NCI-H510A treated with DMSO at 0.1 percent for 48 hours (cell line): ENCODE data around the gene CEP131.

Source experiments
- DNase-seq: peaks from one replicate; lab custom pipeline; 2025; lab: John Stamatoyannopoulos, UW

The CEP131 gene

DNA sequence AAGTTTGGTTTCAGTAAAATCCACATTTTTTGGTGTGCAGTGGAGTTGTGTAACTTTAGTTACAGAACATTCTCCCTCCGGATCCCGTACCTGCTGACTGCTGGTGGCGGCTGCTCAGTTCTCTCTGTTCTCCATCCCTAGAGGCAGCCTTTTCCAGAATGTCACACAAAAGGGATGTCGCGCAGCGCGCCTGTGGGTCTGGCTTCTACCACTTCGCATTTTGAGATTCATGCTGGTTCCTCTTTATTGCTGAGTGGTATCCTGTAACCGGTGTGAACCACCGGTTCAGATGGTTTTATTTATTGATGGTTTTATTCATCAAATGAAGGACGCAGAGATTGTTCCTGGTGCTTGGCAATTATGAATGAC lies 981 bp upstream of the CEP131 start:
- DNase-seq: no peak

DNA sequence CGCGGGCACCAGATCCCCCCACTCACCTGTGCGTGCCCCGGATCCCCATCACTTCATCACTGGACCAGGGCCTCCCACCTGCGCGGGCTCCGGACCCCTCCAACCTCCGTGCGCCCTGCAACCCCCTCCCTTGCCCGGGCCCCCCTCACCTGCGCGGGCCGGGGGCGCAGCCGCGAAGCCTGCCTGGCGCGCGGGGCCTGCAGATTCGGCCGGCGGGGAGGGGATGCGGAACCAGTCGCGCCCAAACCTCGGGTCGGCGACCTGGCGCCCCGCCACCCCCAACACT lies 202 bp downstream of the CEP131 start:
- no peak for DNase-seq

GRCh38 chr17:81221842-81222619 lies 734 bp downstream of the CEP131 start:
- no peak for DNase-seq

DNA sequence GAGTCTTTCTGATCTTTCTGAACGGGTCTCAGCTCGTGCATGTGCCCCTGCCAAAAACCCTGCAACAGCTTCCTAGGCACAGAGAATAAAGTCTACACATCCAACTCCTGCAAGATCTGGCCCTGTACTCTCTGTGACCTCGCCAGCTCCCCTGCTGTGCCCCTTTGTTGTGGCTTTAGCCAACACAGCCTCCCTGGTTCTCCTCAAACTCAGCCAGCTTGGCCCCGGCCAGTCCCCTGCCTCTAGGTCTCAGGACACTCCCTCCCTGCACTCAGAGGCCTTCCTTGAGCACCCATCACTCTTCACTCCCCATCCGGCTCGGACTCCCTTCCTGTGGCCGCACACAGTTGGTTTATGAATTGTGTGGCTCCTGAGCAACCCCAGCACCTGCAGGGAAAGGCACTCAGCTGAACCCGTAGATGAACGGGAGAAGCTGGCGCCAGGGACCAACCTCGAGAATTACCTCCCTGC lies 1.4 kb downstream of the CEP131 start:
- peak; percentile 16 for DNase-seq

- no peak for DNase-seq
Observed at GRCh38 chr17:81219476-81220180, 3.1 kb downstream of the CEP131 start.

DNA sequence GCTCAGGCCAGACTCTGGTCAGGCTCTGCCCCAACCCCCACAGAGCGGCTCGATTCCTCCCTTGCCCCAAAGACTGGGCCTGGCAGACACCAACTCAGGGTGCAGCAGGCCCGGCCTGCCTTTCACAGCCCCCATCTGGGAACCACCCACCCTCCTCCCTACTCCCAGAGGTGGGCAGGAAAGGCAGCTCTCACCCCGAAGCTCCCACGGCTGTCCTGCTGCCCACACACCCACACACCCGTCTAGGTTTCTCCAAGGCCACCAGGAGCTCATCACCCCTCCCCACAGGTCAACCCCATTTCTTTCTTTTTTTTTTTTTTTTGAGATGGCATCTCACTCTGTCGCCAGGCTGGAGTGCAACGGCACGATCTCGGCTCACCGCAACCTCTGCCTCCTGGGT lies 3.8 kb downstream of the CEP131 start:
- no peak for DNase-seq

DNA sequence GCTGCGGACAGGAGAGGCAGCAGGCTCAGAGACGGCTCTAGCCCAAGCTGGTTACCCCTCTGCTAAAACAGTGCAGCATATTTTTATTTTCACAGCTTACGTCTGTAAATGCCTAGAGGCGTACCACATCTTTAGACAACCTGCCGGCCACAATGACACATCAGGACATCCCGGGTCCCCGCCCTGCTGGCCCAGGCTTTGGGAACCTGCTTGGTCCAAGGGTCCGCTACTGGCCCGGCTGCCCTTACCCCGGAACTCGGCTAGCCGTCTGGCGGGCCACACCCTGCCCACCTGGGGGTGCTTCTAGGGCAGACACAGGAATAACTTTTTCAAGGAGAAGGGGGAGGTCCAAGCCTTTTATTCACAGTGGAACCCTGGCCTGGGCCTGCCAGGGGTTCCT lies 4.3 kb downstream of the CEP131 start:
- no peak for DNase-seq

DNA sequence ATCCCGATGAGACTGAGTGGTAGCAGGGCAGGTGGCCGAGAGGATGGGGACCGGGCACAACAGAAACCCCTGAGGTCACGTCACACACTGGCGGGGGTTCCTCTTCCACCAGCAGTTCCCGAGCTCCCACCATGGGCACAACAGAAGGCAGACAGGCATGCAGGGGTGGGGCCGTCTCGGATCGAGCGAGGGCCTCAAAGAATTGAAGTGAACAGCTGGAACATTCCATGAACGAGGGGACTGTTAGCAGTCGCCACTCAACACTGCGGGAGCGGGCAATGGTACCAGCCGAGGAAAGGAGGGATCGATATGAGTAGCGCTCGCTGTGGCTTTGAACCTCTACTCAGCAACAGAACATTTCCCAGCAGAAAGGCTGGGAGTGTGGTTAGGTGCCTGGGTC lies 5.3 kb downstream of the CEP131 start:
- DNase-seq: no peak

DNA sequence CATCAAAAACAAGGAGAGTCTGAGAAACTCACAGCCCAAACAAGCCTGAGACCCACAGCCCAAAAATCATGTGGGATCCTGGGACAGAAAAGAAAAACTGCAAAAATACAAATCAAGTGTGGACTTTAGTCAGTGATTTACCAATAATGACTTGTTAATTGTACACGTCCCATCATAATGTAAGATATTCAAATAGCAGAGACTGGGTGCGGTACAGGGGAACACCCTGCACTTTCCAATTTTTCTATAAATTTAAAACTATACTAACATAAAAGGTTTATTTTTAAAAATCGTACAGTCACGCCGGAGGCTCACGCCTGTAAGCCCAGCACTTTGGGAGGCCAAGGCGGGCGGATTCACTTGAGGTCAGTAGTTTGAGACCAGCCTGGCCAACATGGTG lies 8.8 kb downstream of the CEP131 start:
- DNase-seq: no peak

GRCh38 chr17:81212365-81212764 lies 10.4 kb downstream of the CEP131 start:
- DNase-seq: no peak

- no peak for DNase-seq
Observed at GRCh38 chr17:81210868-81211267, 11.9 kb downstream of the CEP131 start.

- DNase-seq: no peak
Observed at GRCh38 chr17:81210466-81210865, 12.3 kb downstream of the CEP131 start.

GRCh38 chr17:81209141-81209540 lies 13.6 kb downstream of the CEP131 start:
- DNase-seq: no peak

- no peak for DNase-seq
Observed at GRCh38 chr17:81208651-81209050, 14.1 kb downstream of the CEP131 start.

DNA sequence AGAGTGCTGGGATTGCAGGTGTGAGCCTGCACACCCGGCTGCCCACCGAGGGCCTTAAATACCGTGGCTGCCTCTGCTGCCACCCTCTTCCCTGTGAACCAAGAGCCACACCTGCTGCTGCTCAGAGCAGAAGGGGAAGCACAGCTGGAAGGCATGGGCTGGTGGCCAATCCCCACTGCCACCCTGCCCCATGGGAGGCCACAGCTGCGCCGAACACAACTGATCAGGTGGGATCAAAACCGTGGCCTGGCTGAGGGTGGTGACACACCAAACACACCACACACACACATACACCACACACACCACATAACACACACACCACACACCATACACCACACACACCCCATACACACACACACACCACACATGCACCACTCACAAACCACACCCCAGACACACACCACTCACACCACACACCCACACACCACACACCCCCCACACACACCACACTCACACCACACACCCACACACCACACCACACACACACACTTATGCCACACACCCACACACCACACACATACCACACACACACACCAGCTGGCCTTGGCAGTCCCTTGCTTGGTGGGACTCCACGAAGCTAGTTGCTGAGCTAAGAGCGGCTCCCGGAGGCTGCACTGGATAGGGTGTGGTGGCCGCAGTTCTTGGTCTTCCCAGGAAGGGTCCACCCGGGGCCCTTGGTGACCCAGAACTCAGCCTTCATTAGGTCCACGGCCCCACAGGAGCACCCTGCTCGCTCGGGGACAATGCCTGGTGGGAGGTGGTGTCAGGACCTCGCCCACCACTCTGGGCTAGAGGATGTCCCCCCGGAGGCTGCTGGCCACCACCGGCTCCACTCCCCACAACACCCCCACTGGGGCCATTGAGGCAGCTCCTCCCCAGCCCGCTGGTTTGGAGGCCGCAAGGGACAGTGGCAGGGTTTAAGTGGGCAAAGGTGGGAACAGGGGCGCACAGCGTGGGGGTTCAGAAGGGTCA lies 14.9 kb downstream of the CEP131 start:
- no peak for DNase-seq

- DNase-seq: no peak
Observed at GRCh38 chr17:81206657-81207056, 16.1 kb downstream of the CEP131 start.

DNA sequence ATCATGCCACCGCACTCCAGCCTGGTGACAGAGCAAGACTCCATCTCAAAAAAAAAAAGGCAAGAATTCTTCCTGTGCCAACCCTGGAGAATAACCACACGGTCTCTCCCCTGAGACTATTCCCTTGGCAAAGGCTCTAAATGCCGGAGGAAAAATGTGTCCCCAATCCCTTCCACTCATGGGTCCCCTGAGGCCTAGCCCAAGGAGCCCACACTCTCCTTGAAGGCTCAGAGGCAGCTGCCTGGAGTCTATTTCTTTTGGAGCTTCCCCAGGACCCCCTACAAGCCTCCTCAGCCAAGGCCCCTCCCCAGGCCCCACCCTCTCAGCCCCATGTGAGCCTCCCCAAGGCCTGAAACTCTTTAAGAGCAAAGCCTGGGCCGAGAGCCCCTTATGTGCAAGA lies 16.6 kb downstream of the CEP131 start:
- DNase-seq: no peak

GRCh38 chr17:81204578-81204977 lies 18.2 kb downstream of the CEP131 start:
- no peak for DNase-seq

GRCh38 chr17:81203136-81203535 lies 19.6 kb downstream of the CEP131 start:
- DNase-seq: no peak

DNA sequence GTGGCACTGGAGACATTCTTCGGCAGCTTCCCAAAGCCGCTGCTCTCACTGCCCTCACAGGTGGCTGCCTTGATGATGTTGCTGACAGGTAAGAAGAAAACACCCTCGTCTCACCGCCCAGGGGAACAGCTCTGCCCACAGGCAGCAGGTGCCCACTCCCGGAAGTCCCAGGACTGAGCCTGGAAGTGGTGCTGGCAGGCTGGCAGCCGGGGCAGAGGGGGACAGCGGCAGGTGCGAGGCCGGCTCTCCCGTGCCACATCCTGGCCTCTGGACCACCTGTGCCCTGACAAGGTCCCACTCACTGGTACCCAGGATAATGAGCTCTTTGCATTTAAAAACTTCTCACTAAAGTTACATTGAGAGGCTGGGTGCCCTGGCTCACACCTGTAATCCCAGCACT lies 20.4 kb downstream of the CEP131 start:
- no peak for DNase-seq

DNA sequence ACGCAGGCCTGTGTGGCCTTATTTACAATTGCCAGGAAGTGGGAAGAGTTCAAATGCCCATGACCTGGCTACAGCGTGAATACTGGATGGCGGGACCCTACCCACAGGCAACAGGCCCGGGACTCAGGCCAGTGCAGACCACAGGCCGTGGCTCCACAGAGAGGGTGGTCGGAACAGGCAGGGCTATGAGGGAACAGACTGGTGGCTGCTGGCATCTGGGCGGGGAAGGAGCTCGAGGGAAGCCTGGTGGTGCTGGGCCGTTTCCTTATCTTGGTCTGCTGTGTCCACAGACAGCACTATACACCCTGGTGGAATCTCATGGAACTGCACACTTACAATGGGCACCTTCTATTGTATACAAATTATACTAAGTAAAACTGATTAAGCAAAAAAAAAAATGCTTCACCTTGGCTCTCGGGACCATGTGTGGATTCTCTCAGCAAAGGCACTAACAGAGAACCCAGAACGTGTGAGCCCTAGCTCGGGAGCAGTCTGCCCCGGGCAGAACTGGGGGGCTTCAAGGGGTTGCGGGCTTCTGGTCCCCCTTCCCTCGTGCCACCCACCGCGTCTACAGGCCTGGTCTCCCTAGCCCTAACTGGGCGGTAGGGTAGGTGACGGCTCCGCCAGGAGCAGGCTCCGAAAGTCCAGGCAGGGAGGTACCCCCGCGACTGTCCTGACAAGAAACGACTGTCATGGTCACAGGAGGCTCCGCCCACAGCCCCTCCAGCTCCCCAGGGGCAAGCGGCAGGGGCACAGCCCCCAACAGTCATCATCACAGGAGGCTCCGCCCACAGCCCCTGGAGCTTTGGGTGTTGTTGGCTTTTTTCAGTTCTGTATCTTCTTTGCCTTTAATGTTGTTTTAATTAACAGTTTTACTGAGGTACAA lies 21.8 kb downstream of the CEP131 start:
- peak; percentile 21 for DNase-seq

GRCh38 chr17:81200201-81200600 lies 22.6 kb downstream of the CEP131 start:
- DNase-seq: no peak
